GM12878 (cell line): ENCODE measurements around the gene BPNT1. TPM values are rescaled to one million over a fixed set of nuclear protein-coding genes. Genes with fewer than 3 reads are reported as not detected.

ENCODE experiments used
- BRCA1 ChIP-seq: IDR thresholded peaks from 2 replicates; pipeline ENCODE4 v1.6.1; 2011; ENCODE audit warnings: low read depth, low read length, improper control_type of control experiment
- CBFB ChIP-seq: IDR thresholded peaks from 2 replicates; pipeline ENCODE4 v1.6.1; 2016; ENCODE audit warnings: antibody characterized with exemption, low read depth
- CHD2 ChIP-seq: IDR thresholded peaks from 2 replicates; pipeline ENCODE4 v1.6.1; 2011; ENCODE audit warnings: low read depth, low read length, improper control_type of control experiment, borderline replicate concordance
- EED ChIP-seq: sonication (generic); IDR thresholded peaks from 2 replicates; pipeline ENCODE4 v1.6.1; 2016; ENCODE audit warnings: antibody characterized with exemption, low read depth
- GATAD2B ChIP-seq: fragments of 450-650 bp; conservative IDR thresholded peaks from 2 replicates; pipeline ENCODE4 v1.6.1; 2017; ENCODE audit warnings: low read depth, mild to moderate bottlenecking, moderate library complexity
- JUNB ChIP-seq: IDR thresholded peaks from 2 replicates; pipeline ENCODE4 v1.6.1; 2016; ENCODE audit warnings: antibody characterized with exemption, mild to moderate bottlenecking
- MYC ChIP-seq: IDR thresholded peaks from 2 replicates; pipeline ENCODE4 v1.6.1; 2011; ENCODE audit warnings: mild to moderate bottlenecking, low read length, moderate library complexity, inconsistent platforms; ENCODE audit not compliant: insufficient read depth, insufficient replicate concordance, insufficient read length, severe bottlenecking
- NFYB ChIP-seq: IDR thresholded peaks from 2 replicates; pipeline ENCODE4 v1.6.1; 2011; ENCODE audit warnings: low read depth, mild to moderate bottlenecking, low read length, improper control_type of control experiment, moderate library complexity; ENCODE audit not compliant: insufficient read depth
- PAX8 ChIP-seq: fragments of 450-650 bp; IDR thresholded peaks from 2 replicates; pipeline ENCODE4 v1.6.1; 2017; ENCODE audit warnings: mild to moderate bottlenecking, moderate library complexity
- PML ChIP-seq: IDR thresholded peaks from 2 replicates; pipeline ENCODE4 v1.6.1; 2012; ENCODE audit warnings: low read length, inconsistent platforms
- POLR2AphosphoS2 ChIP-seq: IDR thresholded peaks from 2 replicates; pipeline ENCODE4 v1.6.1; 2011; ENCODE audit warnings: low read depth, mild to moderate bottlenecking, low read length, improper control_type of control experiment, moderate library complexity
- RFX5 ChIP-seq: IDR thresholded peaks from 2 replicates; pipeline ENCODE4 v1.6.1; 2011; ENCODE audit warnings: low read depth, low read length, improper control_type of control experiment
- SMAD1 ChIP-seq: fragments of 450-650 bp; IDR thresholded peaks from 2 replicates; pipeline ENCODE4 v1.6.1; 2018; ENCODE audit warnings: mild to moderate bottlenecking, low read depth; ENCODE audit not compliant: partially characterized antibody
- TAF1 ChIP-seq: IDR thresholded peaks from 2 replicates; pipeline ENCODE4 v1.6.1; 2011; ENCODE audit warnings: mild to moderate bottlenecking, low read depth, low read length, borderline replicate concordance
- ZBTB4 ChIP-seq: fragments of 450-650 bp; formaldehyde crosslinking; IDR thresholded peaks from 2 replicates; pipeline ENCODE4 v1.4.0; 2022; ENCODE audit warnings: mild to moderate bottlenecking, moderate library complexity
- polyA plus RNA-seq, 11 experiments: library from polyadenylated mRNA; depleted of rRNA in 4 of 11; unstranded in 6 of 11; stranded (reverse) in 5 of 11; fragments of >200 nt; fragmentation: Nextera tagmentation in 4 of 11; fragmentation: Illumina TruSeq in 1 of 11; extraction: Ambion mirVana in 4 of 11; extraction: Trizol in 1 of 11; gene quantifications; 1 replicate in 1 of 11; 2 replicates in 10 of 11; pipeline versions ENCODE4 v1.2.1 to v1.2.3, GENCODE V29; 2011 to 2016; ENCODE audit warnings: inconsistent platforms in 2 of 11, missing spikeins in 2 of 11, low read depth in 1 of 11
- total RNA-seq, 4 experiments: library from RNA; depleted of rRNA in 3 of 4; stranded (reverse); fragments of >200 nt in 3 of 4; fragmentation: Illumina TruSeq in 1 of 4; extraction: Trizol in 1 of 4; gene quantifications; 2 replicates each; pipeline versions ENCODE4 v1.2.1 to v1.2.3, GENCODE V29; 2013 to 2021
- TF ChIP-seq, protein P1 (sequence below): fragments of 450-650 bp; IDR thresholded peaks from 2 replicates; pipeline ENCODE4 v1.6.1; 2017; ENCODE audit warnings: mild to moderate bottlenecking, moderate library complexity
- TF ChIP-seq, protein P2 (sequence below): fragments of 450-650 bp; IDR thresholded peaks from 2 replicates; pipeline ENCODE4 v1.6.1; 2017; ENCODE audit warnings: mild to moderate bottlenecking, moderate library complexity

BPNT1 gene
- total and polyA plus RNA-seq, 10 of the 15 experiments (the other 5 are each of a cell fraction or from before 2014, with no cell fraction given) = 35.5 to 78.4 (median 45.4) TPM

GRCh38 chr1:220094016-220094911 lies 4.7 kb upstream of the BPNT1 start, which contains the start of gene IARS2 (continued):
- peak; percentile 9 for TF ChIP-seq MYC
- TF ChIP-seq NFYB = 0 out of 2 replicates have a peak, but pooled peaks have one; percentile 4
- TF ChIP-seq ZBTB4 (CRISPR knock-in tag) = no peak
- TF ChIP-seq EED = no peak
- no peak for TF ChIP-seq SMAD1
- TF ChIP-seq POLR2AphosphoS2 = no peak
- TF ChIP-seq JUNB = no peak
- no peak for TF ChIP-seq CBFB
- no peak for TF ChIP-seq RFX5
- TF ChIP-seq PAX8 = no peak
- 0 out of 2 replicates have a peak, but pooled peaks have one; percentile 64 for TF ChIP-seq CHD2
- TF ChIP-seq, protein P1, sequence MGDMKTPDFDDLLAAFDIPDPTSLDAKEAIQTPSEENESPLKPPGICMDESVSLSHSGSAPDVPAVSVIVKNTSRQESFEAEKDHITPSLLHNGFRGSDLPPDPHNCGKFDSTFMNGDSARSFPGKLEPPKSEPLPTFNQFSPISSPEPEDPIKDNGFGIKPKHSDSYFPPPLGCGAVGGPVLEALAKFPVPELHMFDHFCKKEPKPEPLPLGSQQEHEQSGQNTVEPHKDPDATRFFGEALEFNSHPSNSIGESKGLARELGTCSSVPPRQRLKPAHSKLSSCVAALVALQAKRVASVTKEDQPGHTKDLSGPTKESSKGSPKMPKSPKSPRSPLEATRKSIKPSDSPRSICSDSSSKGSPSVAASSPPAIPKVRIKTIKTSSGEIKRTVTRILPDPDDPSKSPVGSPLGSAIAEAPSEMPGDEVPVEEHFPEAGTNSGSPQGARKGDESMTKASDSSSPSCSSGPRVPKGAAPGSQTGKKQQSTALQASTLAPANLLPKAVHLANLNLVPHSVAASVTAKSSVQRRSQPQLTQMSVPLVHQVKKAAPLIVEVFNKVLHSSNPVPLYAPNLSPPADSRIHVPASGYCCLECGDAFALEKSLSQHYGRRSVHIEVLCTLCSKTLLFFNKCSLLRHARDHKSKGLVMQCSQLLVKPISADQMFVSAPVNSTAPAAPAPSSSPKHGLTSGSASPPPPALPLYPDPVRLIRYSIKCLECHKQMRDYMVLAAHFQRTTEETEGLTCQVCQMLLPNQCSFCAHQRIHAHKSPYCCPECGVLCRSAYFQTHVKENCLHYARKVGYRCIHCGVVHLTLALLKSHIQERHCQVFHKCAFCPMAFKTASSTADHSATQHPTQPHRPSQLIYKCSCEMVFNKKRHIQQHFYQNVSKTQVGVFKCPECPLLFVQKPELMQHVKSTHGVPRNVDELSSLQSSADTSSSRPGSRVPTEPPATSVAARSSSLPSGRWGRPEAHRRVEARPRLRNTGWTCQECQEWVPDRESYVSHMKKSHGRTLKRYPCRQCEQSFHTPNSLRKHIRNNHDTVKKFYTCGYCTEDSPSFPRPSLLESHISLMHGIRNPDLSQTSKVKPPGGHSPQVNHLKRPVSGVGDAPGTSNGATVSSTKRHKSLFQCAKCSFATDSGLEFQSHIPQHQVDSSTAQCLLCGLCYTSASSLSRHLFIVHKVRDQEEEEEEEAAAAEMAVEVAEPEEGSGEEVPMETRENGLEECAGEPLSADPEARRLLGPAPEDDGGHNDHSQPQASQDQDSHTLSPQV = no peak
- TF ChIP-seq GATAD2B = peak; percentile 79
- TF ChIP-seq PML = peak; percentile 66; the same call in 1 of the 2 replicates
- TF ChIP-seq, protein P2, sequence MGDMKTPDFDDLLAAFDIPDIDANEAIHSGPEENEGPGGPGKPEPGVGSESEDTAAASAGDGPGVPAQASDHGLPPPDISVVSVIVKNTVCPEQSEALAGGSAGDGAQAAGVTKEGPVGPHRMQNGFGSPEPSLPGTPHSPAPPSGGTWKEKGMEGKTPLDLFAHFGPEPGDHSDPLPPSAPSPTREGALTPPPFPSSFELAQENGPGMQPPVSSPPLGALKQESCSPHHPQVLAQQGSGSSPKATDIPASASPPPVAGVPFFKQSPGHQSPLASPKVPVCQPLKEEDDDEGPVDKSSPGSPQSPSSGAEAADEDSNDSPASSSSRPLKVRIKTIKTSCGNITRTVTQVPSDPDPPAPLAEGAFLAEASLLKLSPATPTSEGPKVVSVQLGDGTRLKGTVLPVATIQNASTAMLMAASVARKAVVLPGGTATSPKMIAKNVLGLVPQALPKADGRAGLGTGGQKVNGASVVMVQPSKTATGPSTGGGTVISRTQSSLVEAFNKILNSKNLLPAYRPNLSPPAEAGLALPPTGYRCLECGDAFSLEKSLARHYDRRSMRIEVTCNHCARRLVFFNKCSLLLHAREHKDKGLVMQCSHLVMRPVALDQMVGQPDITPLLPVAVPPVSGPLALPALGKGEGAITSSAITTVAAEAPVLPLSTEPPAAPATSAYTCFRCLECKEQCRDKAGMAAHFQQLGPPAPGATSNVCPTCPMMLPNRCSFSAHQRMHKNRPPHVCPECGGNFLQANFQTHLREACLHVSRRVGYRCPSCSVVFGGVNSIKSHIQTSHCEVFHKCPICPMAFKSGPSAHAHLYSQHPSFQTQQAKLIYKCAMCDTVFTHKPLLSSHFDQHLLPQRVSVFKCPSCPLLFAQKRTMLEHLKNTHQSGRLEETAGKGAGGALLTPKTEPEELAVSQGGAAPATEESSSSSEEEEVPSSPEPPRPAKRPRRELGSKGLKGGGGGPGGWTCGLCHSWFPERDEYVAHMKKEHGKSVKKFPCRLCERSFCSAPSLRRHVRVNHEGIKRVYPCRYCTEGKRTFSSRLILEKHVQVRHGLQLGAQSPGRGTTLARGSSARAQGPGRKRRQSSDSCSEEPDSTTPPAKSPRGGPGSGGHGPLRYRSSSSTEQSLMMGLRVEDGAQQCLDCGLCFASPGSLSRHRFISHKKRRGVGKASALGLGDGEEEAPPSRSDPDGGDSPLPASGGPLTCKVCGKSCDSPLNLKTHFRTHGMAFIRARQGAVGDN = no peak
- no peak for TF ChIP-seq BRCA1
- TF ChIP-seq TAF1 = no peak
